Right lobe of liver (tissue), 4 donors: ENCODE results near the gene EPB41L3.

ENCODE experiments used
- CTCF ChIP-seq, 4 donors: fragments of 200-600 bp in 3 of 4; fragments of 450-650 bp in 1 of 4; IDR thresholded peaks; one replicate each; pipeline versions ENCODE4 v1.5.1 to v1.8.0; 2016 to 2022; ENCODE audit warnings: antibody characterized with exemption in 4 of 4, mild to moderate bottlenecking in 2 of 4
- POLR2A ChIP-seq: fragments of 450-650 bp; IDR thresholded peaks from one replicate; pipeline ENCODE4 v1.6.1; 2017; ENCODE audit warnings: antibody characterized with exemption, mild to moderate bottlenecking
- donor health status: DM: no; HTN: no; CAD: no.
- donor health status: DM: no; HTN: no; CAD: no.
- donor health status: DM: no; HTN: yes; CAD: no.

DNA sequence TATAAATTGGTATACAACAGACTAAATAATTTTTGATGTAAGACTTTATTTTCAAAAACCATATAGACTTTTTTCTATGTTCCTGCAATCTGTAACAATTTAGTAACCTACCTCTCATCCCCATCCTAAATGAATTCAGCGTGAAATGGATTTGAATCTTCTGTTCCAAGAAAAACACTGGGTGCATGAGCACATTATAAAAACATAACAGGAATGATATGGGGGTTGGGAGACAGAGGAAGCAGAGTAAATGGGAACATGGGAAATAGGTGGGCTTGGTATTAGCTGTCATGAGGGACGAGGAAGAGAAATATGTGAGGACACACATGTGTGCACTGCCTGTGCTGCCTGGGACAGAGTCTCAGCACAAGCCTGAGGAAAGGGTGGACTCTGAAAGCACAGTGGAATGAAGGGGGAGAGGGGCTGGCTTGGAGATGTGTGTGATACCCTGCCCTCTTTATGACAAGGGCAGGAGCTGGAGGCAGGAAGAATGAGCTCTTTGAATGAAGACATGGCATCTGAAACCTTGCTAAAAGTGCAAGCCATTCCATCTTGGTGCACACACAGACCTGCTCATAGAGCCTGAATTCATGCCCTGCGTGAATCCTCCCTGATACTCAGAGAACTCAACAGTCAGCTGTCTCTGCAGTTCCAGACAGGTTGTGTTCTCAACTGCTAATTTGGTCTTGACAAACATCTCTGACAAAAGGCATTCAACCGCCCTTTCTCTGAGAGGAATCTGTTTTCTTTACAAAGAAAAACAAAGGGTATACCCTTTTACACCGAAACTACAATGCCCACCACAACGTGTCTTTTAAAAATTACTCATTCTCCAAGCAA, 66.6 kb downstream of the EPB41L3 start:
- TF ChIP-seq CTCF (IDR thresholded peaks at IDR 0.05) (no peak), POLR2A (no peak)
